Keratinocyte (primary cell): ENCODE measurements around the gene TMEM181. TPM values are rescaled to one million over a fixed set of nuclear protein-coding genes. Genes with fewer than 3 reads are reported as not detected.

Experiments used
- DNase-seq: peaks from one replicate; pipeline ENCODE4 v3.0.0-alpha.2; 2011; ENCODE audit warnings: low read depth, missing footprints, low spot score
- FAIRE-seq: peaks from 2 replicates; lab custom pipeline; 2011; peaks lifted over from hg19 to GRCh38; lab: Jason Lieb, UNC
- H2AFZ ChIP-seq: 2 replicates; pipeline ENCODE4 v1.6.0; 2012; ENCODE audit warnings: low read length, control low read depth, inconsistent platforms; ENCODE audit not compliant: control insufficient read depth
- H3K27ac ChIP-seq: 2 replicates; pipeline ENCODE4 v1.5.1; 2011; ENCODE audit warnings: low read length; ENCODE audit not compliant: control insufficient read depth, insufficient read depth
- H3K27me3 ChIP-seq: 3 replicates; pipeline ENCODE4 v1.6.0; 2011; ENCODE audit warnings: low read length; ENCODE audit not compliant: control insufficient read depth, insufficient read depth; ENCODE audit errors: extremely low read depth
- H3K36me3 ChIP-seq, 2 experiments: 2 replicates in 1 of 2; 3 replicates in 1 of 2; pipeline ENCODE4 v1.5.1; 2011; ENCODE audit warnings: low read length in 2 of 2, mild to moderate bottlenecking in 1 of 2; ENCODE audit not compliant: control insufficient read depth in 2 of 2, insufficient read depth in 2 of 2; ENCODE audit errors: extremely low read depth in 1 of 2
- H3K4me1 ChIP-seq: 3 replicates; pipeline ENCODE4 v1.5.1; 2011; ENCODE audit warnings: low read length; ENCODE audit not compliant: control insufficient read depth, insufficient read depth; ENCODE audit errors: extremely low read depth
- H3K4me2 ChIP-seq: 3 replicates; pipeline ENCODE4 v1.6.0; 2011; ENCODE audit warnings: low read depth, low read length; ENCODE audit not compliant: control insufficient read depth, insufficient read depth; ENCODE audit errors: extremely low read depth
- H3K4me3 ChIP-seq, 3 experiments: fragments of 200-600 bp in 1 of 3; sonication (generic) in 1 of 3; 2 replicates in 2 of 3; 3 replicates in 1 of 3; pipeline ENCODE4 v1.5.1; 2011 to 2016; ENCODE audit warnings: low read length in 3 of 3, mild to moderate bottlenecking in 3 of 3, control low read depth in 2 of 3, inconsistent platforms in 1 of 3, low read depth in 1 of 3, mixed read lengths in 1 of 3, mixed run types in 1 of 3, moderate library complexity in 1 of 3; ENCODE audit not compliant: control insufficient read depth in 2 of 3, insufficient read depth in 2 of 3; ENCODE audit errors: extremely low read depth in 1 of 3
- H3K79me2 ChIP-seq: 2 replicates; pipeline ENCODE4 v1.6.0; 2012; ENCODE audit warnings: low read length; ENCODE audit not compliant: control insufficient read depth, insufficient read depth
- H3K9ac ChIP-seq: 3 replicates; pipeline ENCODE4 v1.6.0; 2011; ENCODE audit warnings: low read length; ENCODE audit not compliant: control insufficient read depth, insufficient read depth; ENCODE audit errors: extremely low read depth
- H3K9me1 ChIP-seq: 3 replicates; pipeline ENCODE4 v1.6.0; 2011; ENCODE audit warnings: low read length; ENCODE audit not compliant: control insufficient read depth, insufficient read depth; ENCODE audit errors: extremely low read depth
- H3K9me3 ChIP-seq: 2 replicates; pipeline ENCODE4 v1.5.1; 2012; ENCODE audit warnings: low read depth, low read length; ENCODE audit not compliant: control insufficient read depth
- H4K20me1 ChIP-seq: 3 replicates; pipeline ENCODE4 v1.6.0; 2011; ENCODE audit warnings: low read length; ENCODE audit not compliant: control insufficient read depth, insufficient read depth; ENCODE audit errors: extremely low read depth
- EZH2 ChIP-seq: IDR thresholded peaks from one replicate; pipeline ENCODE4 v1.6.1; 2012; ENCODE audit warnings: inconsistent platforms, mild to moderate bottlenecking, low read length, moderate library complexity
- dilution Hi-C: fragments of 300-500 bp; cut with MboI; formaldehyde crosslinking; loops from one replicate; pipeline ENCODE4 v1.7.0; 2020; ENCODE audit warnings: low sequenced_read_pairs; ENCODE audit not compliant: extremely low pct_ligation_motif_present
- polyA plus RNA-seq, 5 experiments: library from polyadenylated mRNA; depleted of rRNA in 3 of 5; stranded (reverse) in 3 of 5; stranded (forward) in 1 of 5; unstranded in 1 of 5; fragments of >200 nt; gene quantifications; 1 replicate in 1 of 5; 2 replicates in 3 of 5; 3 replicates in 1 of 5; pipeline versions ENCODE4 v1.2.1 to v1.2.3, GENCODE V29; 2011 to 2012; ENCODE audit warnings: missing spikeins in 2 of 5, low read depth in 1 of 5, low replicate concordance in 1 of 5
- TF ChIP-seq, protein P1 (sequence below), 3 experiments: IDR thresholded peaks in 1 of 3; conservative IDR thresholded peaks in 1 of 3; optimal IDR thresholded peaks in 1 of 3; 2 replicates in 2 of 3; 3 replicates in 1 of 3; pipeline versions ENCODE3 to v1.5.1; 2011; ENCODE audit warnings: low read length in 3 of 3, mild to moderate bottlenecking in 3 of 3, moderate library complexity in 2 of 3, control low read depth in 1 of 3, inconsistent platforms in 1 of 3; ENCODE audit not compliant: insufficient read depth in 2 of 3; ENCODE audit errors: extremely low read depth in 1 of 3

The TMEM181 gene
- polyA plus RNA-seq, 1 donor (not counting 4 experiments of a cell fraction or from before 2014, with no cell fraction given), result 31.9 TPM

DNA sequence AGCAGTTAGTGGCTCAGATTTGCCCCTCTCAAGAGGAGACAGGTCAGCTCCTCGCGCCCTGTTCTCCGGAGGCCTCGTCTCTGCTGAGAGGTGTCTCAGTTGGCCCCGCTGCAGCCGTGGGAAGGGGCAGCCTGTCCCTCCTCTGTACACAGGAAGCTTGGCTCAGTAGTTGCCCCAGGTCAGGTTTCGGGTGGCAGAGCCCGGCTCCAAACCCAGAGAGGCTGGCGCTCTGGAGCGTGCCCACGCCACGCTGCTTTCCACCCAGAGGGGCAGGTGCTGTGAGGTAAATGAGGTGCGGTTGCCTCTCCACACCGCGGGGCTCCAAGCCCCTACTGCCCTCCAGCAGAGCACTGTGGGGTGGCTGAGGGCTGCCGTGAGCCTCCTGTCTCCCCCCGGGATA lies 68.7 kb downstream of the TMEM181 start:
- DNase-seq (no peak), FAIRE-seq (no peak)
- dilution Hi-C loops, result no loop called here
- H3K36me3 ChIP-seq, result peaks cover 22 to 32% of the 10 kb centered on the region in 2 experiments
- H3K27ac ChIP-seq, result no peak overlapping the region
- no peaks in the 10 kb centered on the region for H3K27me3 ChIP-seq
- H3K79me2 ChIP-seq, result peaks cover 3% of the 10 kb centered on the region
- H2AFZ ChIP-seq, result no peak overlapping the region
- peaks cover 11% of the 10 kb centered on the region for H3K4me1 ChIP-seq
- H4K20me1 ChIP-seq, result no peaks in the 10 kb centered on the region
- H3K9me1 ChIP-seq, result no peaks in the 10 kb centered on the region
- no peaks in the 10 kb centered on the region for H3K9me3 ChIP-seq
- H3K9ac ChIP-seq, result no peak overlapping the region
- H3K4me2 ChIP-seq, result no peak overlapping the region
- no peak overlapping the region for H3K4me3 ChIP-seq
- TF ChIP-seq, protein P1, sequence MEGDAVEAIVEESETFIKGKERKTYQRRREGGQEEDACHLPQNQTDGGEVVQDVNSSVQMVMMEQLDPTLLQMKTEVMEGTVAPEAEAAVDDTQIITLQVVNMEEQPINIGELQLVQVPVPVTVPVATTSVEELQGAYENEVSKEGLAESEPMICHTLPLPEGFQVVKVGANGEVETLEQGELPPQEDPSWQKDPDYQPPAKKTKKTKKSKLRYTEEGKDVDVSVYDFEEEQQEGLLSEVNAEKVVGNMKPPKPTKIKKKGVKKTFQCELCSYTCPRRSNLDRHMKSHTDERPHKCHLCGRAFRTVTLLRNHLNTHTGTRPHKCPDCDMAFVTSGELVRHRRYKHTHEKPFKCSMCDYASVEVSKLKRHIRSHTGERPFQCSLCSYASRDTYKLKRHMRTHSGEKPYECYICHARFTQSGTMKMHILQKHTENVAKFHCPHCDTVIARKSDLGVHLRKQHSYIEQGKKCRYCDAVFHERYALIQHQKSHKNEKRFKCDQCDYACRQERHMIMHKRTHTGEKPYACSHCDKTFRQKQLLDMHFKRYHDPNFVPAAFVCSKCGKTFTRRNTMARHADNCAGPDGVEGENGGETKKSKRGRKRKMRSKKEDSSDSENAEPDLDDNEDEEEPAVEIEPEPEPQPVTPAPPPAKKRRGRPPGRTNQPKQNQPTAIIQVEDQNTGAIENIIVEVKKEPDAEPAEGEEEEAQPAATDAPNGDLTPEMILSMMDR (optimal IDR thresholded peaks at IDR 0.05 in 1 of 3, IDR thresholded peaks at IDR 0.05 in 1 of 3, conservative IDR thresholded peaks at IDR 0.05 in 1 of 3; ENCODE audit: extremely low read depth in 1 of 3, insufficient read depth in 2 of 3, low read length in 3 of 3), result no peak
- TF ChIP-seq EZH2, result no peak

DNA sequence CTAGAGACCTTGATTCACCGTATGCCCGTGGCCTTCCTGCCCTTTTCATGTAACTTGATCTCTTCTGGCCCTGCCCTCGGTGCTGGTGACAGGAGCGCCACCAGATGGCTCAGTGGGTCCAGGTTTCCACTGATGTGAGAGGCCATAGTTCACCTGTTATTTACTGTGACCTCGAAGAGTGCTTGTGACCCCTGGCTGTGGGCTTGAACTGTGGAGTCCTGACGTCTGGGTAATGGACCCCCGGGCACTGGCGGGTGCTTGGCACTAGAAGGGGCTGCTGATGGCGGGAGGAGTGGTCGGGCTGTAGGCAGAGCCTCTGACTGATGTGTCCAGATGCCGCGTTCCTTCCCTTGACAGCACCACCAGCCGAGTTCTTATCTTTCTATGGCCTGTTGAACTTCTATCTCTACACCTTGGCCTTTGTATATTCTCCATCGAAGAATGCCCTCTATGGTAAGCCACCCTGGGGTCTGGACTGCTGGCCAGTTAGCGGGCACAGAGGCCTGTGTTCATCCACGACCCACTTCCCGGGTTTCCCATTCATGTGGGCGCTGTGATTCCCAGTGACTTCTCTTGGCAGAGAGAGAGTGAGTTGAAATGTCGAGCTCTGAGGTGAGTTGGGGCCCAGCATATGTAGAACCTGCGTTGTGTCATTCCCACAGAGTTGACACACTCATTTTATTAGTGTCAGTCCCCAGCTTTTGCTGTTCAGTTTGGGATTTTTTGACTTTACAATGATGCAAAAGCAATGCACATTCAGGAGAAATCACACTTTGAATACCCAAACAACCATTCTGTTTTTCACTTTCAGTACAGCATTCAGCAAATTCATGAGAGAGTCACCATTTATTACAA lies 69.7 kb downstream of the TMEM181 start:
- Histone ChIP-seq H3K4me1 (peaks cover 11% of the 10 kb centered on the region), H4K20me1 (no peaks in the 10 kb centered on the region), H3K4me3 (no peak overlapping the region), H3K27me3 (no peaks in the 10 kb centered on the region), H3K9ac (no peak overlapping the region), H3K79me2 (peaks cover 3% of the 10 kb centered on the region), H3K27ac (no peak overlapping the region), H3K9me1 (no peaks in the 10 kb centered on the region), H3K9me3 (no peaks in the 10 kb centered on the region), H2AFZ (no peak overlapping the region), H3K4me2 (no peak overlapping the region), H3K36me3 (peaks cover 22 to 32% of the 10 kb centered on the region in 2 experiments)
- FAIRE-seq (no peak), DNase-seq (no peak)
- dilution Hi-C loops, result no loop called here
- TF ChIP-seq EZH2, result no peak
- TF ChIP-seq, protein P1 (optimal IDR thresholded peaks at IDR 0.05 in 1 of 3, IDR thresholded peaks at IDR 0.05 in 1 of 3, conservative IDR thresholded peaks at IDR 0.05 in 1 of 3; ENCODE audit: extremely low read depth in 1 of 3, insufficient read depth in 2 of 3, low read length in 3 of 3), result peak in 2 of 3 experiments; percentile 11 to 34
